Psoas muscle (tissue), 8 donors: ENCODE results near the gene RBMS2. TPM values are rescaled to one million over a fixed set of nuclear protein-coding genes. Genes with fewer than 3 reads are reported as not detected.

Source experiments
- ATAC-seq, 4 donors: fragments of 200-7000 bp; cut with Tn5 transposase; one replicate each; pipeline ENCODE4 v1.9.1; 2020; ENCODE audit warnings: moderate library complexity in 3 of 4, mild to moderate bottlenecking in 2 of 4
- DNase-seq, 2 donors: peaks; one replicate each; pipeline ENCODE4 v3.0.0-alpha.2; 2020
- H3K27ac ChIP-seq: fragments of 200-600 bp; one replicate; pipeline ENCODE4 v1.8.0; 2022
- H3K27me3 ChIP-seq, 3 donors: fragments of 200-600 bp in 1 of 3; one replicate each; pipeline versions ENCODE4 v1.6.1 to v1.8.0; 2013 to 2022; ENCODE audit warnings: low read length in 2 of 3, mild to moderate bottlenecking in 2 of 3, moderate library complexity in 1 of 3; ENCODE audit not compliant: insufficient read depth in 3 of 3
- H3K36me3 ChIP-seq, 2 donors: fragments of 200-600 bp in 1 of 2; one replicate each; pipeline versions ENCODE4 v1.6.1 to v1.8.0; 2013 to 2022; ENCODE audit warnings: low read depth in 1 of 2, mild to moderate bottlenecking in 1 of 2, moderate library complexity in 1 of 2; ENCODE audit not compliant: insufficient read depth in 1 of 2
- H3K4me1 ChIP-seq: fragments of 200-600 bp; one replicate; pipeline ENCODE4 v1.8.0; 2022
- H3K4me3 ChIP-seq: fragments of 200-600 bp; one replicate; pipeline ENCODE4 v1.8.0; 2022; ENCODE audit warnings: mild to moderate bottlenecking
- H3K9me3 ChIP-seq: fragments of 200-600 bp; one replicate; pipeline ENCODE4 v1.8.0; 2022
- WGBS, 3 donors: extraction: QIAGEN DNeasy Blood & Tissue Kit; methylation state at CpG; one replicate each; pipeline versions ENCODE4 v1.1.6 to v1.1.7; 2013; 5-methylcytosine and 5-hydroxymethylcytosine counted together
- intact Hi-C, 2 donors: fragments of 100-400 bp; cut with DNase I; formaldehyde crosslinking; loops; one replicate each; pipeline versions ENCODE4 v1.11.0 to v1.14.2; 2022
- polyA plus RNA-seq, 3 donors: library from polyadenylated mRNA; stranded (reverse); fragments of 200-250 nt; gene quantifications; one replicate each; pipeline ENCODE4 v1.2.3, GENCODE V29; 2013
- total RNA-seq, 4 donors: library from RNA; stranded (reverse); fragmentation: NEBNext Ultra II Directional in 2 of 4; extraction: Animal tissue kit (Norgen Biotek cat#: 25700) in 2 of 4; gene quantifications; one replicate each; pipeline versions ENCODE4 v1.2.1 to v1.2.4, GENCODE V29; 2021 to 2023
- TF ChIP-seq, protein P1 (sequence below): fragments of 200-600 bp; IDR thresholded peaks from one replicate; pipeline ENCODE4 v1.8.0; 2022; ENCODE audit warnings: antibody characterized with exemption
- donor health status: healthy with polysubstance abuse.
- donor health status: DM: no; HTN: no; CAD: no; lungs with moderate emphysema.
- donor health status: Bipolar disorder and iron deficiency.
- donor health status: healthy.
- donor health status: DM: yes; HTN: yes; CAD: no.
- donor health status: DM: no; HTN: no; CAD: no.
- donor health status: DM: no; HTN: no; CAD: no.
- donor health status: DM: yes; HTN: yes; CAD: no.

RBMS2 gene
- total and polyA plus RNA-seq, 7 donors = 3.0 to 20.5 (median 11.8) TPM

DNA sequence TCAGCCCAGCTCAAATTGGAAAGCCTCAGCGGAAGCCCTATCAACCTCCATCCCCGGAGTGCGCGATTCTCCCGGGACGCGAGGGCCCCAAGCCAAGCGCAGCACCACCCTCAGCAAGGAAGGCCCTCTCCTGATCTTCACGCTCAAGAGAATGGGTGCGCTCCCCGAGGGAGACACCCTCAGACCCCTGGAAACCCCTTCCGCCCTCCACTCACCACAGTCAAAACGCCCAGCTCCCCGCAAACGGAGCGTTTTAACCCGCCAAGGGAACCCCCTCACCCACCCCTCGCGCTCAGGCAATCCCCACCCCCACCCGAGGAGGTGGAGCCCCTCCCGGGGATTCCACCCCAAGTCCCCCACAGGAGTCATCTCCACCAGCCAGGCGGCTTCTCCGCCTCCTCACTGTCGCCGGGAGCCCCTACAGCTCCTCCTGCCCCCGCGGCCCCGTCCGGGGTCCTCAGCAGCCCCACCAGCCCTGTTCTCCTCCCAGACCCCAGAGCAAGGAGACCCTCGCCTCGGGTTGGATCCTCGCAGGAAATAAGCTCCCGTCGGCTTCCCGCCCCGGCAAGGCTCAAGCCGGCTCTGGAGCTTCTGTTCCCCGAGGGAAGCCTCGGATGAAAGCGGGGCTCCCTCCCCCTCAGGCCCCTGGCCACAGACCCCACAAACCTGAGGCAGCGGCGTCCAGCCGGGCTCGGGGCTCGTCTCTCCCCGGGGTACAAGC, 108.0 kb downstream of the RBMS2 start:
- ATAC-seq (peak; percentile 43 to 73 (median 56)), DNase-seq (peak; percentile 38 to 71)
- H3K27me3 ChIP-seq = no peaks in the 10 kb centered on the region
- intact Hi-C loops = loop anchor here in 1 of 2 donors (5.0 kb wide), 1 partner anchor 107 kb away; the partner anchor contains the start of gene RBMS2
- peak overlapping the region; percentile 92 for H3K27ac ChIP-seq
- 0 to 1% (median 0%) methylated on average over 46 of the region's 46 CpGs for WGBS, 3 donors
- peaks cover 48% of the 10 kb centered on the region for H3K4me1 ChIP-seq
- peaks cover 0 to 12% of the 10 kb centered on the region in 2 donors for H3K36me3 ChIP-seq
- H3K9me3 ChIP-seq = no peaks in the 10 kb centered on the region
- H3K4me3 ChIP-seq = peak overlapping the region; percentile 82
- TF ChIP-seq, protein P1, sequence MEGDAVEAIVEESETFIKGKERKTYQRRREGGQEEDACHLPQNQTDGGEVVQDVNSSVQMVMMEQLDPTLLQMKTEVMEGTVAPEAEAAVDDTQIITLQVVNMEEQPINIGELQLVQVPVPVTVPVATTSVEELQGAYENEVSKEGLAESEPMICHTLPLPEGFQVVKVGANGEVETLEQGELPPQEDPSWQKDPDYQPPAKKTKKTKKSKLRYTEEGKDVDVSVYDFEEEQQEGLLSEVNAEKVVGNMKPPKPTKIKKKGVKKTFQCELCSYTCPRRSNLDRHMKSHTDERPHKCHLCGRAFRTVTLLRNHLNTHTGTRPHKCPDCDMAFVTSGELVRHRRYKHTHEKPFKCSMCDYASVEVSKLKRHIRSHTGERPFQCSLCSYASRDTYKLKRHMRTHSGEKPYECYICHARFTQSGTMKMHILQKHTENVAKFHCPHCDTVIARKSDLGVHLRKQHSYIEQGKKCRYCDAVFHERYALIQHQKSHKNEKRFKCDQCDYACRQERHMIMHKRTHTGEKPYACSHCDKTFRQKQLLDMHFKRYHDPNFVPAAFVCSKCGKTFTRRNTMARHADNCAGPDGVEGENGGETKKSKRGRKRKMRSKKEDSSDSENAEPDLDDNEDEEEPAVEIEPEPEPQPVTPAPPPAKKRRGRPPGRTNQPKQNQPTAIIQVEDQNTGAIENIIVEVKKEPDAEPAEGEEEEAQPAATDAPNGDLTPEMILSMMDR = no peak

DNA sequence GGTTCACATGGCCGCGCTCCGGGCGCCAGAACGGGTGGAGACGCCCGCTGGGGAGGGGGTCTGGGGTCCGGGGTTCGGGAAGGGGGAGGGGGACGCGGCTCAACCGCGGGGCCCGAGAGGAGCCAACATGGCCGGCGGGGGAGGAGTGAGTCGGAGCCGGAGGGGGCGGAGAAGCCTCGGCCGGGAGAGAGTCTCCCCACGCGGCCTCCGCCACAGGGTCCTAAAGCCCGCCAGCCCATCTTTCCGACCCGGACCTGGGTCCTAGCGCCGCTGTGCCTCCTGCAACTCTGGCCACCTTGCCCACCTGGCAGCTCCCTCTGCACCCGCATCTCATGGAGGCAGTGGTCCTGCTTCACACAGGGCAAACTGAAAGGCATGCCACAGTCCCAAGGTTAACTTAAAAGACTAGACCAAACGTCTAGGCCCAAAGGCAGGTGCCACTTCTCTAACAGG, 108.6 kb downstream of the RBMS2 start, which contains the start of gene BAZ2A:
TSS of gene BAZ2A (minus strand) at position 147 of the 453 bp plus-strand sequence. CDS start 12,796 bp downstream, outside the sequence.
- H3K4me1 ChIP-seq = peaks cover 48% of the 10 kb centered on the region
- peak; percentile 86 to 88 (median 86) for ATAC-seq

DNA sequence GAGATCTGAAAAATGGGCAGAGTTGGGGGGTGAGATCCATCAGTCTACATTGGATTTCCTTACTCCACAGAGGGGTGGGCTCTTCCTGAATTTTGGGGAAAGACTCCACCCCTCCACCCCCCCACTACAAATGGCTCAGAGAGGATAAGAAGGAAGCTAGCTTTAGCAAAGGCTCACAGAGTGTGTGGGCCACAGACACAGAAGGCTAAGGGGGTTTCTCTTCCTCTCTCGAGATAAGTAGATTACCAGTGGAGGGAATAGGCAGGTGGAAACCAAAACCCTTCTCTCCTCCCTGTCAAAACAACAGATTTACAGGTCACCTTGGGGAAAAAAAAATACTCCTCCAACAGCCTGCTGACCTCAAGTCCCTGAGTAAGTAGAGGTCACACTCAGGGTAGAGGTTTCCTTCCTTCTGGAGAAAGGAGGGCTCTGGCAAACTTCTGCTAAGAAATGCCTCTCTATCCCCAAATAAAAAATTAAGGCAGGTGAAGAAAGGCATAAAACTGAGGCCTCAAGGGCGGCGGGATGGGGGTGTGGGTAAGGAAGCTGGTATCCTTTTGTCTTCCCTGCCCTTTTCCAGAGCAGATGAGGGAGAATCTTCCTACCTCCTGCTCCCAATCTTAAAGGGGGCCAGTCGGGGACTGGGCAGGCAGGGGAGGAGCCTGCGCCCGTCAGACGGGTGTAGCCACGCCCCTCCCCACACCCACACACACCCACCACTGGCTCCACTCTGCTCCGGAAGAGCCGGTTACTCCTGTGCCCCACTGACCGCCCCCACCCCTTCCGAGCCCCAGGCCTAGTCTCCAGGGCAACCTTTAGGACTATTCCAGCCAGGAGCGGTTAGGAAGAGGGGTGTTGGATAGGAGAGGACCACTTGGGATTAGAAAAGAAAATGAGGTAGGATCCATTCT, 110.4 kb downstream of the RBMS2 start:
- Histone ChIP-seq H3K9me3 (no peaks in the 10 kb centered on the region), H3K27ac (peak overlapping the region; percentile 30), H3K36me3 (peaks cover 0 to 5% of the 10 kb centered on the region in 2 donors), H3K4me3 (peak overlapping the region; percentile 47), H3K27me3 (no peaks in the 10 kb centered on the region), H3K4me1 (peaks cover 50% of the 10 kb centered on the region)
- ATAC-seq (no peak), DNase-seq (peak; percentile 74 to 80)
- intact Hi-C loops = loop anchor here in 1 of 2 donors (5.0 kb wide), 1 partner anchor 110 kb away; the partner anchor contains the start of gene RBMS2
- WGBS, 3 donors = 8 to 16% (median 11%) methylated on average over 13 of the region's 13 CpGs
- TF ChIP-seq, protein P1 = no peak

More for the DNA sequence above, 108.6 kb downstream of the RBMS2 start, which contains the start of gene BAZ2A:
- H3K27me3 ChIP-seq = no peaks in the 10 kb centered on the region
- no peaks in the 10 kb centered on the region for H3K9me3 ChIP-seq
- peak within 1 kb of the TSS; percentile 92 for H3K27ac ChIP-seq
- peaks cover 0 to 12% of the 10 kb centered on the region in 2 donors for H3K36me3 ChIP-seq
- intact Hi-C loops = loop anchor here in 1 of 2 donors (5.0 kb wide), 1 partner anchor 108 kb away; the partner anchor contains the start of gene RBMS2
- TF ChIP-seq, protein P1 = no peak
- peak; percentile 91 to 93 for DNase-seq
- WGBS, 3 donors = 0 to 1% (median 1%) methylated on average over 17 to 31 of the region's 31 CpGs
- H3K4me3 ChIP-seq = peak within 1 kb of the TSS; percentile 82

DNA sequence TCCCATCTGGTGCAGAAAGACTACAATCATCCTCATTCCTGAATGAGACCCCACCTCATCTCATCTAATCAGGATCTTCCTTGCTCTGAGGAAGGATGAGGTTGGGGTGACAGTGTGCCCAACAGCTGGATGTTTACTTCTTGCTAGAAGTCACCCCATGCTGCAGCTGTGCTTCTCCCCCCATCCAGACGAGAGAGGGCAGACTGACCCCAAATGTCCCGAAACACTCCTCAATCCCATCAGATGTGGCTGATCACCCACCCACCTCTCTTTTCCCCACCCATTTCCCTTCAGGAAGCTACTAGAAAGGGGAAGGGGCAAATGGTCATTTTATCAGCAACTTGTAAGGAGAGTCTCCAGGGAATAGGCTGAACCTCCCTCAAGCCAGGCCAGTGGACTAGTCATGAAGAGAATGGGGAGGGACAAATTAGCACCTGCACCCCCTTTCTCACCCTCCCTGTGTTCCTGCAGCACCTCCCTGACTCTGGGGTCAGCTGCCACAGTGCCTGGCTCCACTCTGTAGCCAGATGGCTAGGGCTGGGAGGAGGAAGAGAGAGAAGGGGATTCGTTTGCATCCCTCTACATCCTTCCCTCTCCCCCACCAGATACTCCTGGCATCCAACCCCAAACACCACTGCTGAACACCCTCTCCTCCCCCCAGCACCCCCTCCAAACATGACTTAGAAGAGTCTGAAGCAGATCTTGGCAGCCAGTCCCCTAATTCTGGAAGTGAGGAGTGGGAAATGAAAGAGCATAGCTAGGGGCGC, 111.3 kb downstream of the RBMS2 start:
- TF ChIP-seq, protein P1 = no peak
- WGBS, 3 donors = 28 to 43% (median 34%) methylated on average over 4 of the region's 4 CpGs
- peaks cover 56% of the 10 kb centered on the region for H3K4me1 ChIP-seq
- H3K36me3 ChIP-seq = peaks cover 0 to 8% of the 10 kb centered on the region in 2 donors
- ATAC-seq = no peak
- no peak for DNase-seq
- no peaks in the 10 kb centered on the region for H3K9me3 ChIP-seq
- intact Hi-C loops = loop anchor here in 1 of 2 donors (5.0 kb wide), 1 partner anchor 111 kb away; the partner anchor contains the start of gene RBMS2
- peak overlapping the region; percentile 47 for H3K4me3 ChIP-seq
- H3K27me3 ChIP-seq = no peaks in the 10 kb centered on the region
- peak overlapping the region; percentile 90 for H3K27ac ChIP-seq
